ENCODE measurements around the gene GLIPR2. TPM values are rescaled to one million over a fixed set of nuclear protein-coding genes. Genes with fewer than 3 reads are reported as not detected.
"Not testable (repeated sequence)": the region's sequence is repeated elsewhere in the genome, so short reads cannot be mapped to it uniquely, and the experiment has no call there.

The GLIPR2 gene
- total RNA-seq, 1 donor from 2014 or later = 43.1 TPM

GRCh38 chr9:36174271-36174670, 37.7 kb downstream of the GLIPR2 start:
- no peak for DNase-seq (ENCODE audit: low read depth)
- Histone ChIP-seq H3K27me3 (ENCODE audit: control insufficient read depth, insufficient read depth, low read length) (no peaks in the 10 kb centered on the region), H3K36me3 (ENCODE audit: control insufficient read depth, insufficient read depth, low read length) (no peaks in the 10 kb centered on the region), H3K4me3 (ENCODE audit: low read depth, low read length) (no peak overlapping the region)
- no peak for TF ChIP-seq CTCF (IDR thresholded peaks at IDR 0.05; ENCODE audit: insufficient read depth, low read length, poor library complexity, severe bottlenecking)

GRCh38 chr9:36174731-36175130, 38.2 kb downstream of the GLIPR2 start:
- Histone ChIP-seq H3K27me3 (ENCODE audit: control insufficient read depth, insufficient read depth, low read length) (no peaks in the 10 kb centered on the region), H3K36me3 (ENCODE audit: control insufficient read depth, insufficient read depth, low read length) (no peaks in the 10 kb centered on the region), H3K4me3 (ENCODE audit: low read depth, low read length) (no peak overlapping the region)
- DNase-seq (ENCODE audit: low read depth) = no peak
- no peak for TF ChIP-seq CTCF (IDR thresholded peaks at IDR 0.05; ENCODE audit: insufficient read depth, low read length, poor library complexity, severe bottlenecking)

GRCh38 chr9:36175209-36175608, 38.7 kb downstream of the GLIPR2 start:
- not testable (repeated sequence) for H3K36me3 ChIP-seq (ENCODE audit: control insufficient read depth, insufficient read depth, low read length); H3K27me3 ChIP-seq (ENCODE audit: control insufficient read depth, insufficient read depth, low read length); H3K4me3 ChIP-seq (ENCODE audit: low read depth, low read length); DNase-seq (ENCODE audit: low read depth)

GRCh38 chr9:36176496-36176895, 40.0 kb downstream of the GLIPR2 start:
- H3K4me3 ChIP-seq (ENCODE audit: low read depth, low read length); H3K36me3 ChIP-seq (ENCODE audit: control insufficient read depth, insufficient read depth, low read length); DNase-seq (ENCODE audit: low read depth); H3K27me3 ChIP-seq (ENCODE audit: control insufficient read depth, insufficient read depth, low read length): not testable (repeated sequence)

- H3K4me3 ChIP-seq (ENCODE audit: low read depth, low read length) = no peak overlapping the region
- H3K27me3 ChIP-seq (ENCODE audit: control insufficient read depth, insufficient read depth, low read length) = no peaks in the 10 kb centered on the region
- TF ChIP-seq CTCF (IDR thresholded peaks at IDR 0.05; ENCODE audit: insufficient read depth, low read length, poor library complexity, severe bottlenecking) = no peak
- DNase-seq (ENCODE audit: low read depth) = no peak
- no peaks in the 10 kb centered on the region for H3K36me3 ChIP-seq (ENCODE audit: control insufficient read depth, insufficient read depth, low read length)
These were observed 41.0 kb downstream of the GLIPR2 start for GRCh38 chr9:36177571-36177970.

GRCh38 chr9:36180243-36180642, 43.7 kb downstream of the GLIPR2 start:
- not testable (repeated sequence) for H3K27me3 ChIP-seq (ENCODE audit: control insufficient read depth, insufficient read depth, low read length); H3K4me3 ChIP-seq (ENCODE audit: low read depth, low read length); DNase-seq (ENCODE audit: low read depth); H3K36me3 ChIP-seq (ENCODE audit: control insufficient read depth, insufficient read depth, low read length)

GRCh38 chr9:36187414-36187813, 50.9 kb downstream of the GLIPR2 start:
- DNase-seq (ENCODE audit: low read depth) = peak; percentile 78
- H3K4me3 ChIP-seq (ENCODE audit: low read depth, low read length) = no peak overlapping the region
- H3K36me3 ChIP-seq (ENCODE audit: control insufficient read depth, insufficient read depth, low read length) = no peaks in the 10 kb centered on the region
- H3K27me3 ChIP-seq (ENCODE audit: control insufficient read depth, insufficient read depth, low read length) = no peaks in the 10 kb centered on the region
- no peak for TF ChIP-seq CTCF (IDR thresholded peaks at IDR 0.05; ENCODE audit: insufficient read depth, low read length, poor library complexity, severe bottlenecking)
